NCI-H146 (cell line): ENCODE data around the gene SNAPIN.

Experiments used
- DNase-seq: peaks from one replicate; lab custom pipeline; 2025; lab: John Stamatoyannopoulos, UW

The SNAPIN gene

GRCh38 chr1:153658400-153659174, at the start of gene SNAPIN:
Gene SNAPIN (plus strand): TSS chr1:153658703. CDS start chr1:153658744, 41 bp downstream.
- DNase-seq, result peak; percentile 87

- peak; percentile 76 for DNase-seq
These were observed 49.5 kb upstream of the SNAPIN start for GRCh38 chr1:153608742-153609584.

- no peak for DNase-seq
These were observed 49.0 kb upstream of the SNAPIN start for GRCh38 chr1:153609585-153609907.

- no peak for DNase-seq
These were observed 48.2 kb upstream of the SNAPIN start for GRCh38 chr1:153610334-153610733.

- DNase-seq, result no peak
These were observed 47.6 kb upstream of the SNAPIN start for GRCh38 chr1:153610811-153611301.

- no peak for DNase-seq
These were observed 47.1 kb upstream of the SNAPIN start for GRCh38 chr1:153611356-153611755.

- DNase-seq, result no peak
These were observed 46.3 kb upstream of the SNAPIN start for GRCh38 chr1:153612111-153612754.

GRCh38 chr1:153612755-153613331, 45.7 kb upstream of the SNAPIN start, which contains the start of gene S100A16:
Gene S100A16 (minus strand): TSS chr1:153613137. CDS start chr1:153608151, 4,986 bp downstream.
- no peak for DNase-seq

- no peak for DNase-seq
These were observed 45.1 kb upstream of the SNAPIN start for GRCh38 chr1:153613406-153613805.

GRCh38 chr1:153614189-153614900, 44.2 kb upstream of the SNAPIN start:
- DNase-seq, result no peak

GRCh38 chr1:153614906-153615305, 43.6 kb upstream of the SNAPIN start:
- no peak for DNase-seq

GRCh38 chr1:153615406-153615805, 43.1 kb upstream of the SNAPIN start:
- DNase-seq, result no peak

GRCh38 chr1:153616144-153616916, 42.2 kb upstream of the SNAPIN start, which contains the start of gene S100A14:
Gene S100A14 (minus strand): TSS chr1:153616325. CDS start chr1:153615858, 467 bp downstream.
- DNase-seq, result no peak

GRCh38 chr1:153616917-153617311, 41.6 kb upstream of the SNAPIN start:
- no peak for DNase-seq

GRCh38 chr1:153617663-153618062, 40.8 kb upstream of the SNAPIN start:
- no peak for DNase-seq

- DNase-seq, result no peak
These were observed 39.3 kb upstream of the SNAPIN start for GRCh38 chr1:153619171-153619570.

GRCh38 chr1:153623101-153623500, 35.4 kb upstream of the SNAPIN start:
- DNase-seq, result no peak

- DNase-seq, result no peak
These were observed 33.4 kb upstream of the SNAPIN start for GRCh38 chr1:153624965-153625611.

- no peak for DNase-seq
These were observed 32.0 kb upstream of the SNAPIN start for GRCh38 chr1:153626477-153626903.
